CD4-positive, alpha-beta T cell treated with Interleukin-10 for 1 hour (primary cell): Measurements from ENCODE around the gene PLAAT1.

Experiments
- DNase-seq: peaks from one replicate; pipeline ENCODE4 v3.0.0-alpha.2; 2020

PLAAT1 gene

DNA sequence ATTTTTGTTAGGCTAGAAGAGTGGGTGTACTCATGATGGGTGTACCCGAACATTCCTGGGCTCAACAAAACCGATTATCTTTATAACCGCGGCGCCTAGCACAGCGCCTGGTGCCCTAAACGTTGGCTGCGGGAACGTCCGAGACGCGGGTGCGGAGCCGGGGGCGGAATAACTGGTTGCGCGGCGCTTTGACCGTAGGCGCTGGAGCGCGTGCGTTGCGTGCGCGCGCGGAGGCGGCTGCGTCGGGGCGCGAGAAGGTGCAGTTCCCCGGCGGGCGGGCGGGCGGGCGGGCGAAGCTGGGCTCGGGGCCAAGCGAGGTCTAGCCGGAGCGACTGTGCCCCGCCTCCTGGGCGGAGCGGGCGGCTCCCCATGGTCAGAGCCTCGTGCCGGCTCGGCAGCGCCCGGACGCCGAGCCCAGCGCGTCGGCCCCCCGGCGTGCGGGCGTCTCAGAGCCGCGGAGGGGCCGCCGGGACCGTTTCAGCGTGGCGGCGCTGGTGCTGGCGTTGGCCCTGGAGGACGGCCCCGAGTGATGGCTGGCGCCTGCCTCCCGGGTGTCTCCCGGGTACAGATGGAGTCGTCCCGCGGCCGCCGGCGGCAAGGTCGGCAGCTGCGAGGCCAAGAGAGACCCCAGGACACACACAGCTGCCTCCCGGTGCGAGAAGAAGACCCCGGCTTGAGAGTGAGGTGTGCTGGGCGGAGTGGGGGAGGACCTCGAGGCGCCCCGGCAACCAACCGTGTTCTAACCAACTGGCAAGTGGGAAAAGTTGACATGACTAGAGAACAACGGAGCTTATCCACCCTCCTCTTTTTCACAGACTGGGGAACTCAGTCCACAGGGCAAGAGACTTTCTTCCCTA is at the start of gene PLAAT1:
Gene PLAAT1 (plus strand): TSS at position 373 of the 857 bp plus-strand sequence. CDS start 14,429 bp downstream, outside the sequence.
- no peak for DNase-seq

DNA sequence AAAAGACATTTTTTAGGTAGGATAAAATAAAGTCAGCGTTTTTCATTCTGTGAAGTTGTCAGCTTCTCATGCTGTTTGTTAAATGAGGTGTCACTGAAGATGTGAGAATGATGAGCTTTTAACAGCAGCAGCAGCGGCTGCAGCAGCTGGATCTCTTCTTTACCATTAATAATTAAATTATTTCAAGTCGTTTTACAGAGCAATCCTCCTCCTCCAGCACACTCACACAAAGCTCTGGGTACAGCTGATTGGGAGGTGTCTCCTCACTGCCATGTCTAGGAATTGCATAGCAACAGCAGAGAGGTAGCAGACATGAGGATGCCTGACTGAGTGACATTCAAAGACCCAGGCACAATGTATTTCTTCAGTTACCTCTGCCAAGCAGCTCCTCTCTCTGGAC is 46.7 kb upstream of the PLAAT1 start:
- DNase-seq = no peak

DNA sequence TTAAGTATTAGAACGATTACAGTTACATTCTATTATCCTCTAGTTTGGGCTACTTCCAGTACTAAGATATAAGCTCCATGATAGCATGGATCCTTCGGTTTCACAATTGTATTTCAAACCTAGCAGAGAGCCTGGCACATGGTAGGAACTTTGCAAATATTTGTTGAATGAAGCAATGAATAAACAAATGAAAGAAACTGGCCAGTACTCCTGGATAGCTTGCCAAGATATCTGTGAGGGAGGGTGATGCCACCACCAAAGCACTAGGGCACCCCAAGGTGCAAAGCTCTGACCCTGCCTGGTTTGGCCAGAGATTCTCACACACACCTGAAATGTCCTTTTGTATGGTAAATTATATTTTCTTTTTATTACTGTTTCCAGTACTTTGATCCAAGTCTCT is 44.3 kb upstream of the PLAAT1 start:
- DNase-seq = no peak

DNA sequence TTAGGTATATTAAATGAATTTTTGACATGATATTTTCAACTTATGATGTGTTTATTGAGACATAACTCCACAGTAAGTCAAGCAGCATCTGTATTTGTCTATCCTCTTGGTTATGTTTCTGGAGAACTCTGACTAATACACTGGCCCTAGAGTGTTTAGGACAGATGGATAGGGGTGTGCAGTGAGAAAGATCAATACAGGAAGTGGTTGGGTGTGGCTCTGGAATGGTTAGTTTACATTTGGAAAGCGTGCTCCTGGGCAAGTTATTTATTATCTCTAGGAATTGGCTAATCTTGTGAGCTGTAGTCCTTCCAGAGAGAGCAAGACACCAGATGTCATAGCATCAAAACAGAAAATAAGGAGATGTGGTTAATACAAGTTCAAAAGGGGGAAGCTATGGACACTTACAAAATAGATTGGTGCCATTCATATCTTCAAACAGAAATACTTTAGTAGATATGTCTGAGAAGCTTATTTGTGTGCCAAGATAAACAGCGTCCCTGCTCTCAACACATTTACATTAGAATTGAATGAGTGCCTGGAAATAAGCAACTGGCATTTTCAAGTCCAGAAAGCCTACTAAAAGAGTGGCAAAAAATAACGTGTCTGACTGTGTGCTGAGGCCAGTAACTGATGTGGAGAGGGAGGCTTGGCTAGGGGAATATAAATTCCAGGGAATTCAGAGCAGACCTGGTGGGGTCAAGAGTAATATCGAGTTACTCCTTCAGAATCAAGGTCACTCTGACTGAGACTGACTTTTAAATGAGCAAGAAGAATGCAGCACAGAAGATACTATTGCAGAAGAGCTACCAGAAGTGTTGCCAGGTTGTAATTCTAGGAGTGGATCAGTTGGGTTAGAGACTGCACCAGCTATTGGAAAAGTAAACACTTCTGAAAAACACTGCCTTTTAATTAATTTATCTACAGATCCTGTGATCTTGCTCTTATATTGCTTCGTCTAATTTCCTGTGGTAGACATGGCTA is 33.4 kb upstream of the PLAAT1 start:
- DNase-seq = no peak

DNA sequence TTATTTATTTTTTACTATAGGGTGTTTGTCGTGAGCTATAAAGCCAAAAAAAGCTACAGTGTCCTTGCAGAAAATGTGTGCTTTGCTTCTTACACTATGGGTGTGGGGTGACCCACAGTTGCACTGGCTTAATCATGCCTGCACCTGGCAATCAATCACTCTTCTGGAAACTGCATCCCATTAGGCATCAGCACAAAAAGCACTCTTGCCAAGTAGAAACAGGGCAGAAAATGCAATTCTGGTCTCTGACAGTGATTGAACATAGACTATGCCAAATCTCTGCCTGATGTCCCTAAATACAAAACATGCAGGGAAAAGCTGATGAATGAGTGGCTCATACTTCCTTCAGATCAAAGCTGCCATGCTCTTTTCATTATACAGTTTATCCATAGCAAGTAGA is 30.4 kb upstream of the PLAAT1 start:
- no peak for DNase-seq

DNA sequence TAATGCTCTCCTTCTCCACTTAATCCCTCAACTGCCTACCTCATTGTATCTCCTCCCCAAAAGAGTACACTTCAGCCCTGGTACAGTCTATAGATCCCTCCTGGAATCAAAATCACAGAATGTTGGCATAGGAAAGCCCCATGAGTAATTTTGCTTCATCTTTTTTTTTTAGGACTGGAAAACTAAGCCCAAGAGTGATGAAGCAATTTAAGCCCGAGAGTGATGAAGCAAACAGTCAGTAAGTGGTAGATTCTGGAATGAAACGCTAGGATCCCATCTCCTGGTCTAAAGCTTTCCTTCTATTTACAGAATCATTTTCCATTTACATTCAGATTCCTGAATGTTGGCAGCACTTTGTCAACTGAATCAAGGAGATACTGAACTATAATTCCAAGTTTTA is 29.8 kb upstream of the PLAAT1 start:
- DNase-seq = no peak

DNA sequence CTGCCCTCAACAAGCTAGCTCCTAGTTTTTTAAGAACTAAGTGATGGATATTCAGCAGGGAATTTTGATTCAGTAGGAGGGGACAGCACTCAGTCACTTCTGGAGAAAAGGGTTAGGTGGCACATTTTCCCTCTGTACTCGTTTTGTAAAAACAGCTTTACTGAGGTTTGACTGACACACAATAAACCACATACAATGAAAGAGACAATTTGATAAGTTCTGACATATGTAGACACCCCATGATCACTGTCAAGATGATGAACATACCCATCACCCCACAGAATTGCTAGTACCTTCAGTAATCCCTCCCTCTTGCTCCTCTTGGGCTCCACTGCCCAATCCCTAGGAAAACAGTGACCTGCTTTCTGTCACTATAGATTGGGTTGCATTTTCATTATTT is 29.0 kb upstream of the PLAAT1 start:
- DNase-seq = no peak

DNA sequence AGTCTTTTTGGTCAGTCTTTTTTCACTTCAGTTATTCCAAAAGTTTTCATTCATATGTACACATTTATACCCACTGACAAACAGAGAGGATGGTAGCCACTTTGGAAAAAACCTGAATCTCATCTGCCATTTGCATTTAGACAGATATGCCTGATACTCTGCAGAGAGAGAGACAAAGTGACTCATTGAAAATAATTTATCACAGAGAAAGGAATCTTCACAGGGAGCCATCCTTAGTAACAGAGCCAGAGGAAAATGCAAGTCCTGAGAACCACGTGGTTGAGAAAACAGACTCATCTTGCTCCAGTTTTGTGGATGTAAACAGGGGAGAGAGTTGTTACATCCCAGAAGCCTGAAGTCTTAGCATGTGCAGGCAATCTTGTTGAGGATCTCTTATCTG is 28.2 kb upstream of the PLAAT1 start:
- no peak for DNase-seq

DNA sequence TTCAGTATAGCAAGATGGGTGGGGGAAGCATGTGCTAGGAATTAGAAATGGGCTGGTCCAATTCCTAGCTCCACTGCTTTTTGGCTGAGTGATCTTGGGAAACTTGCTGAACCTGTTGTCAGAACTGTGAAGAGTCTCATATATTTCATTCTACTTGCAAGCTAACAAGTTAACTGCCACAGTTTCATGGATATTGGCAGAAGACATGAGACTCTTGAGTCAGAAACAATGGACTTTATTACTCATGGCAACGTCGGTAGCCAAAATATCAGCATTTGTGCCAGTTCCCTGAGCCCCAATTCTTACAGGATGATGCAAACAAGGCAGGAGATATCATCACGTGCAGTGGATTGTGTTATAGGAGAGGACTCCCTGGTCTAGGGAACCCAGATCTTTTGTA is 26.6 kb upstream of the PLAAT1 start:
- DNase-seq = no peak

DNA sequence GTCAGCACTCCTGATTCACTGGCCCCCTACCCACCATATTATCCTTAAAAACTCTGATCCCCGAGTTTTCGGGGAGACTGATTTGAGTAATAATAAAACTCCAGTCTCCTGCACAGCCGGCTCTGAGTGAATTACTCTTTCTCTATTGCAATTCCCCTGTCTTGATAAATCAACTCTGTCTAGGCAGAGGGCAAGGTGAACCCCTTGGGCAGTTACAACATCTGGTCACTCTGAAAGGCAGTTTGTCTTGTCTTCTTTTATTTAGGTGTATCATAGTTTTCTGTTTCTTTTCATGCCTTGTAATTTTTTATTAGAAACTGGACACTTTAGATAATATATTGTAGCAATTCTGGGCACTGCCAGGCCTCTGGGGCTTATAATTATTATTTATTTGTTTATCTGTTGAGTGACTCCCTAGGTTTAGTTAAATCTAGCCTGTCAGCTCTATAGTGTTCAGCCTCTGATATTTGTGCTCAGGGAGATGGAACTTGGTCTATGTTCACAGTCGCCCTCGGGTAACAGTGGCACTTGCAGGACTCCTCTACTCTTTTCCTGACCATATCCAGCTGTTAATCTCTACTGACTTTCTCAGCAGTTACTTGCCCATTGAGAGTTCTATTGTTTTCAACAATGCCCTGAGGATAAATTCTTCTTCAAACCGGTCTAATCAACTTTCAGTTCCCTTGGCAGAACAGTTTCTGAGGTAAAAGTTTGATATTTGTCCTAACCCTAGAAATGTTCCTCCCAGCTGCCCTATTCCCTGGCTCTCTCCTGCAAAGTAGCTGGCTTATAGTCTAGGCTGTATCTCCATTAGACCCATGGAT is 15.5 kb upstream of the PLAAT1 start:
- DNase-seq = no peak

DNA sequence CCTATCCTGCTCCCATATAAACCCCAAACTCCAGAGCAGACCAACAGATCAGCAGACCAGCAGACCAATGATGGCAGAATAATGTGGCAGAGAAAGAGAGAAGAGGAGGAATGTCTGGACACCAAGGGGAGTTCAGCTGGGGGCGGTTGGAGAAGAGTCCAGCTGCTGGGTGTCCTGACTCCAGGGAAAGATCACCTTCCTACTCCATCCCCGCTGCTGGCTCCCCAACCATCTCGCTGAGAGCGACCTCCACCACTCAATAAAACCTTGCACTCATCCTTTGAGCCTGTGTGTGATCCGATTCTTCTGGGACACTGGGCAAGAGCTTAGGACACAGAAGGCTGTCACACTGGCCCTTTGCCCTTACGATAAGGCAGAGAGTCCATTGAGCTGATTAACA is 12.8 kb upstream of the PLAAT1 start:
- DNase-seq = no peak

DNA sequence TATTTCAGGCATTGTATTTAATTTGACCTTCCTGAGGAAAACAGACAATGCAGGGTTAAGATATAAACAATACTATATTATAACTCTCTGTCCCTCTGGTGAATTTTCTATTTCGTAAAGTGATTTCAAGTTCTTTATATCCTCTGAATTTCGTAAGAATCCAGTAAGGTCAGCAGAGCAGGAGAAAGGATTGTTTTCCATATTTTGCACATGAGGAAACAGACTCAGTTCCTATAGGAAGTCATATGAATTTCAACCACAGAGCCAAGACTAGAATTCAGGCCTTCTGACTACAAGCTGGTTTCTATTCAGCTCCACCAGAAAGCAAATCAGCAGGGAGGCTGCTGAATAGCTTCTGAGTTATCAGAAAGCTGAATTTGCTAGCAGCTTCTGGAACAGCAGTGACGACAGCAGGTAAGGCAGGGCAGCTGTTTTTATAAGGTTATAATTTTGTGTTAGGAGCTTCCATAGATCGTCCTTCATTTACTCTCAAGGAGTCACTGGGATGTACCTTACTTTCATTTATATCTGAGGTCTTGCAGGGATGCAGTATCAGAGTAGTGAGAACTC is 11.1 kb upstream of the PLAAT1 start:
- no peak for DNase-seq

DNA sequence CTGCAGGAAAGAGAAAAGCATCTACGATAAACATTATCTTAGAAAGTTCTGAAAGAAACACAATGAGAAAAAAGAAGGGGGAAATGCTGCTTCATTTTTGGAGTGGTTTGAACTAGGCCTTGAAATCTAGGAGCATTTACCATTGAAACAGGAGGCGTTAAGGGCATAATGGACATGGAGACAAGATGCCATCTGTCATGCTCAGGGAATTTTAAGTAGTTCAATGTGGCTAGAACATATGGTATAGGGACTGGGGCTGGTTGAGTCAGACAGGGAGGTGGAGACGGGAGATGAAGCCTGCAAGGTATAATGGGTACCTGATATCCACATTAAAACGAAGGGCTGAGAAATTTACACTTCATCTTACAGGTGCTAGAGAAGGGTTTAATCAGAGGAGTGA is 10.4 kb upstream of the PLAAT1 start:
- no peak for DNase-seq

DNA sequence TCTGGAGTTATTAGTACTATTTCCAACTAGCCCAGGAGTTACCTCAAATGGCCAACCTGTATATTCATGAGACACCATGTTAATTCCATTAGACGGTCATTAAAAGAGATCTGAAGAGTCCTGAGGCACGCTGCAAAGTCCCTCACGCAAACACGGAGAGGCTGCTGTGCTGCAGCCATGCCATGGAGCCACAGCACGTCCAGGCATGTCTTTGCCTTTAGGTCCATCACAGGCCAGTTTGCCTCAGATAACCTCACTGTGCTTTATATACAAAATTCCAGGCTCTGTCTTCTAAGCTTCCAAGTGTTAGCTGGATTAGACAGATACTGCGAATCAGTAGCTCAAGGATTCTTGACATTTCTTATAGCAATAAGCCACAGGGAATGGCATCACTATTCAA is 9.8 kb upstream of the PLAAT1 start:
- no peak for DNase-seq

DNA sequence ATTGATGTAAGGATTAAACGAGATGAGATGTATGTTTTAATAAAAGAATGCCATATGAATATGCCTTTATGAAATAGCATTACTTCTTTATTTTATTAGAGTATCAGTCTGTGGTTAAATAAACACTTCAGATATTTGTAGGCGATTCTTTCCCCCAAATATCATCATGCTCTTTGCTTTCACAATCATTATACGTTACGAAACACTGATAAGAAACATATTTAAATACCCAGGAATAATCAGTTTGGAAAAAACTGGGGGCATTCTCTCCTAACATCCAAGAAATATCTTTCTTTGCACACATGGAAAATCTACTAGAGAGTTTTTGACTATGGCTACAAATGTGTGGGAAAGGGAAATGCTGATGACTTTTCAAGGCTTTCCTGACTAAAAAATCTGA is 4.4 kb upstream of the PLAAT1 start:
- DNase-seq = no peak

DNA sequence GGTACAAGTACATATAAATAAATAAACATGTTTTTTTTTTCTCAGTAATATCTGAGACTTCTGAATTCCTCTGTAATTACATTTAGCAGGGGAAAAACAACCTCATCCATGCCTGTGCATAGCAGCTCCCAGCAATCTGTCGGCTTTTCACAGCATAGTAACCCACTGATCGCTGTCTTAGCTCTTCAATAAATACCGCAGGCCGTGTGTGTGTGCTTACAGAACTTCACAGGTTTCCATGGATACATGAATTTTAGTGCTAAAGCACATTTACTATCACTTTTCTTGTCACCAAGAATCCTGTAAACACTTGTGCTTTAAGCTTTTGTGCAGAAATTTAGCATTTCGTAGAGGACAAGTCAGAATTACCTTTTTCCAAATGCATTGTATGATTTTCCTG is 4.0 kb upstream of the PLAAT1 start:
- DNase-seq = no peak

DNA sequence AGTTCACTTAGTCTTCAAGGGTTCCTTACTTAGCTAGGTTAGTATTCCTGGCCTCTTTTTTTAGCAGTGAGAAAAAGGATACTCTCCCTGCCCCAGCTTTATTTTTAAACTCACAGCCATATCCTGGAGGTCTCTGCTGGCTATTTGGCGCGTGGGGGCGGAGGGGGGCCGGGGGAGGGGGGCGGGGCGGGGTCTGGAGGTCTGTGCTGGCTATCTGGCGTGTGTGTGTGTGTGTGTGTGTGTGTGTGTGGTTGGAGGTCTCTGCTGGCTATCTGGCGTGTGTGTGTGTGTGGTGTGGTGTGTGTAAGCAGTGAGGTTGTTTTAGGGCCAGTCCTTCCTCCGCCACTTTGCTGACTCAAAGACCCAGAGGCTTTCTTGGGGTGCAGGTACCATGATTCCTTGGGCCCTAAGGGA is 579 bp upstream of the PLAAT1 start:
- DNase-seq = no peak

DNA sequence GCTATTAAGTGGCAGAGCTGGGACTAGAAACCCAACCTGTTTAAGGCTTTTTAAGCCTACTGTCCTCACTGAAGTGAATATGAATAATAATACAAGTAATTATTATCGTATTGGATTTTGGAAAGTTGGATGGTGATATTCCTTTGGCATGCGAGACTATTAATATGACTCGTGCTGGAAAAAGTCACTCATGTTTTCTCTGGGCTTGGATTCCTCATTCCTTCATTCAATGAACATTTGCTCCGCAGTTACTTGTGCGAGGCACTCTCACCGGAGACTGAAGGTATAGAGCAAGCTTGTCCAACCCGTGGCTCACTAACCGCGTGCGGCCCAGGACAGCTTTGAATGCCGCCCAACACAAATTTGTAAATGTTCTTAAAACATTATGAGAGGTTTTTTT is 694 bp downstream of the PLAAT1 start:
- DNase-seq = no peak

DNA sequence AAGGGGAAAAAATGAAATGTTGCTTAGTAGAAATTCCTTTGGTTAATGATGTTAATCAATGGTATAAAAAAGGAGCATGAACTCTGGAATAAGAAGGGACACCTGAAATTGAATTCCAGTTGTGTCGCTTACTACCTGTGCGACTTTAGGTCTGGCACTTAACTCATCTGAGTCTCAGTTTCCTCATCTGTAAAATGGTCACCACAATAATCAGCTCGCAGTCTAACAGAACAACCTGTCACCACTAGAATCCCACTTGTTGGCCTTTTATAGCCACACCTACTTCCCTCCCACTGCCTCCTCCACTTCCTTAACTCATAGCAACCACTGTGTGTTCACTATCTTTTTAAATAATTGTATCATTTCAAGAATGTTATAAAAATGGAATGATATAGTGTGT is 2.5 kb downstream of the PLAAT1 start:
- DNase-seq = no peak

DNA sequence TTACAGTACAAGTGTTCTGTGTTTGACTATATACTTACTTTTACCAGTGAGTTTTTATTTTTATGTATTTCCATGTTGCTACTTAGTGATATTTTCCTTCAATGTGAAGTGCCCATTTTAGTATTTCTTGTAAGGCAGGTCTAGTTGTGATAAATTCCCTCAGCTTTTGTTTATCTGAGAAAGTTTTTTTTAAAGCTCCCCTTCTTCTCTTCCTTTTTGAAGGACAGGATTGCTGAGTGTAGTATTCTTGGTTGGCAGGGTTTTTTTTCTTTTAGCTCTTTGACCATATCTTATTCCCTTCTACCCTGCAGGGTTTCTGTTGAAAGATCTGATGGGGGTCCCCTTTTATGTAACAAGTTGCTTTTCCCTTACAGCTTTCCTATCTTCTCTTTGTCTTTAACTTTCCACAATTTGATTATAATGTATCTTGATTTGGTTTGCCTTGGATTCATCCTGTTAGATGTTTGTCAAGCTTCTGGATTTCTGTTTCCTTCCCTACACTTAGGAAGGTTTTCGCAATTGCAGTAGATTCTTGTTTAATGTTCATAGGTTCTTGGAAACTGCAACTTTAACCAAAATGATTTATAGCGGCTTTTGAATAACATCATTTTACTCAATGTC is 7.9 kb downstream of the PLAAT1 start:
- no peak for DNase-seq

DNA sequence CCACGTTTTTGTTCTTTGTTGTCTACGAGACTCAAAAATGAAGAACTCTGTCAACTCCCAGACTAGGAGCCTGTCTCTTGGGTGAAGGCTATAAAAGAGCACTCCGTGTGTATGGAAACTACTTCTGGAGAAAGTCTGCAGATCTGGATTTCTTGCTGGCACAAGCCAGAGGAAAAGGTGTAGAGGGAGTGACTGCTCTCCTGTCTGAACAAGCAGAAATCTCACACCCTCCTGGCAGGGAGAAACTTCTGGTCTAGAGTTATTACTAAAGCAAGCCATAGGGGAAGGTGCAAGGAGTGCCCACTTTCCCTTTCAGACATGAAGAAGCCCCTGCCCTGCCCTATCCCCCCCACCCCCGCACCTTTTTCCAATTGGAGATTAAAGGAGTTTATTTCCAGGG is 9.5 kb downstream of the PLAAT1 start:
- DNase-seq = no peak

DNA sequence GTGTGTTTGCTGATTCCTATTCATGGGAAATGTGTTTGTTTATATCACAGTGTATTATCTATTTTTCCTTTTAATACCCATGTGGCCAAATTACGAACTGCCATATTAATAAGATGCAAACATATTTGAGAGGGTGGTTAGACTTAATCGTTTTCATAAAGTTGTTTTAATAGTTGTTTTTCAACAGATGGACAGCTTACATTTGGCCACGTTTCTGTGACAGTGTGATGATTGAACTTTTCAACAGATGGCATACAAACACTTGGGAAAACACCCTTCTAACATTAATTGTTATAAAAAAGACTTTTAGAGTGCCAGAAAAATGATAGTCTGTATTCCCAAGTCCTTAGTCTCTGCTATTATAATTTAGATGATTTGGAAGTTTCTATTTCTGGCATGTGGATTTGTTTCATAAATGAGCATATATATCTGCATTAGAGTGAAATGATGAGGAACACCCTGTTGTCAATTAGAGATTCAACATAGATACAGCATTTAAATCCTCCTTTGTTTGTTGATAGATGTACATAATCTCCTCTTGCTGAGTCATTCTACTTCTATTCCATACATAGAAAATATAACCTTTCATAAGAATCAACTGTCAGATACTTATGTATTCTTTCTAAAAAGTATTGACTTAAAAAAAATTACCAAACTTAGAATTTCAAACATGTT is 13.1 kb downstream of the PLAAT1 start:
- no peak for DNase-seq
